ENCODE data around the gene NOL8.

Gene NOL8

GRCh38 chr9:92312887-92313623, 12.1 kb downstream of the NOL8 start:
- no peak for DNase-seq (ENCODE audit: low read depth in 2 of 2)

GRCh38 chr9:92310562-92310961, 14.6 kb downstream of the NOL8 start:
- no peak for DNase-seq (ENCODE audit: low read depth in 2 of 2)

DNA sequence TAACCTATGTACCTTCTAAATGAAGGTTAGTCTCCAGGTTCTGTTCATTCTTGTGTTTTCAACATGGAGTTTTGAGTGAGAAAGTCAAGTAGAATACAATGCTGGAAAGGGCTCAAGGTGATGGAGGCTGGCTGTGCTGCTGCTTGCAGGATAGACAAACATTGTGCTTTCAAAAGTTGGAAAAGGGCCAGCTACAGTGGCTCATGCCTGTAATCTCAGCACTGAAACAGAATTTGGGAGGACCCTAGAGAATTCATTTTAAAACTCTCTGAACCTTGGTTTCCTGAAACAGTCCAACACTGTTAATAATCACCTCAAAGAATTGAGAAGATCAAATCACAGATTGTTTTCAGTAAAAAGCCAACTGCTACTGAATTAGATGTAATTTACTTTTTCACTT, 16.3 kb downstream of the NOL8 start:
- no peak for DNase-seq (ENCODE audit: low read depth in 2 of 2)

GRCh38 chr9:92300936-92301335, 24.2 kb downstream of the NOL8 start:
- DNase-seq (ENCODE audit: low read depth in 2 of 2), result no peak

GRCh38 chr9:92299116-92299515, 26.0 kb downstream of the NOL8 start:
- DNase-seq (ENCODE audit: low read depth in 2 of 2), result no peak

DNA sequence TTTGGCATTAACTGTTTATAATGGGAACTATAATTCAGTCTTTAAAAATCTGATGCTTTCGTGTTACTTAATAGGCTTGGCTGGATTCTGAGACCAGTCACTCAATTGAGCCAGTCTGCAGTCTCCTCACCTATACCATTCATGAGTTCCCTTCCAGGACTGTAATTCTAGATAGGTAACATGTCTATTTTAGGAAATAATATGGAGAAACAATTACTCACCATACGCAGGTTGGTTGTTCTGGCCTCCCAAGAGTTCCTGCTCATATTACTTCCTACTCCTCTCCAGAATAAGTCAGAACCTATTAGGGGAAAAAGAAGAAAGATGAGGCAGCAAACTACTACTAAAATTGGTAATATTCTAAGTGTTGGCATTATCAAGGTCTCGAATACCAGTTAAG, 27.1 kb downstream of the NOL8 start:
- DNase-seq (ENCODE audit: low read depth in 2 of 2), result no peak

DNA sequence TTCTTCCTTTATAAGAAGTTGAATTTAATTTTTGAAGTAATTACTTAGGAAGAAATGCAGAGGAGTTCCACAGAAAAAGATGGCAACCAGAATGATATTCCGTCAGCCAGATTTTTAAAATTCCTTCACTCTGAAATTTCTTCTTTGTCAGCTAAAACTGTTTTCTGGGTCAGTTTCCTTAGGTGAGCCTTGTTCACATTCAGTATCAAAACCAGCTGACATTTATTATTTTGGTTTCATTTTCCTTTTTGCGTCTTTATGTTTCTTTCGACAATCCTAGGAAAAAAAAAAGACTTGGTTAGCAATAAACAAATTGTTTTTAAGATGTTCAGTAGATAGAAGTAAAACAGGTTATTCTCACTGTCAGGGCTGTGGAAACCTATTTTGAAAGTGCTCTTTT, 27.5 kb downstream of the NOL8 start:
- DNase-seq (ENCODE audit: low read depth in 2 of 2), result no peak

- DNase-seq (ENCODE audit: low read depth in 2 of 2), result no peak
Observed at GRCh38 chr9:92295827-92296258, 29.3 kb downstream of the NOL8 start.

DNA sequence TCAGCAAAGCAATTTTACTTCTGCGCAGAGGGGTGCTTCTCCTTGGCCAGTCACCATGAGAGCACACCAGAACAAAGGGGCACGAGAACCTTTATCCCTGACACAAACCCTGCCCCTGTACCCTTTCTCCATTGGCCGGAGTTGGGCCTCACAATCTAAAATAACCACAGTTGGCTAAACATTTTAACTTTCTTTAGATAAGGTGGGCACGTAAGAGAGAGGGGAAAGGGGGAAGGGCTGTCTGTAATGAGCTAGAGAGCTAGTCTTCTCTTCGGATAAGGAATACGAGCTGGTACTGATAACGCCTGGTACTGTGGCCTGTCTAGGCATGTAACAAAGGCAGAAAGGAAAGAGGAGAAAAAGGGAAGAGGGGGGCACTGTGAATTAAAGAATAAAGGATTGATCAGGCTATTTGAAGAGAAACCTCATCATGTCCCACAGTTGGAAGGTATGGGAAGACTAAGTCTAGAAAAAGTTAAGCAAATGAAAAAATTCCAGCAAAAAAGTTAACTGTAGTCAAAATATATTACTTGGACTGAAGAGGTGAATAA, 29.8 kb downstream of the NOL8 start:
- no peak for DNase-seq (ENCODE audit: low read depth in 2 of 2)

GRCh38 chr9:92294297-92294676, 30.9 kb downstream of the NOL8 start:
- peak in 1 of 2 donors; percentile 0 for DNase-seq (ENCODE audit: low read depth in 2 of 2)

DNA sequence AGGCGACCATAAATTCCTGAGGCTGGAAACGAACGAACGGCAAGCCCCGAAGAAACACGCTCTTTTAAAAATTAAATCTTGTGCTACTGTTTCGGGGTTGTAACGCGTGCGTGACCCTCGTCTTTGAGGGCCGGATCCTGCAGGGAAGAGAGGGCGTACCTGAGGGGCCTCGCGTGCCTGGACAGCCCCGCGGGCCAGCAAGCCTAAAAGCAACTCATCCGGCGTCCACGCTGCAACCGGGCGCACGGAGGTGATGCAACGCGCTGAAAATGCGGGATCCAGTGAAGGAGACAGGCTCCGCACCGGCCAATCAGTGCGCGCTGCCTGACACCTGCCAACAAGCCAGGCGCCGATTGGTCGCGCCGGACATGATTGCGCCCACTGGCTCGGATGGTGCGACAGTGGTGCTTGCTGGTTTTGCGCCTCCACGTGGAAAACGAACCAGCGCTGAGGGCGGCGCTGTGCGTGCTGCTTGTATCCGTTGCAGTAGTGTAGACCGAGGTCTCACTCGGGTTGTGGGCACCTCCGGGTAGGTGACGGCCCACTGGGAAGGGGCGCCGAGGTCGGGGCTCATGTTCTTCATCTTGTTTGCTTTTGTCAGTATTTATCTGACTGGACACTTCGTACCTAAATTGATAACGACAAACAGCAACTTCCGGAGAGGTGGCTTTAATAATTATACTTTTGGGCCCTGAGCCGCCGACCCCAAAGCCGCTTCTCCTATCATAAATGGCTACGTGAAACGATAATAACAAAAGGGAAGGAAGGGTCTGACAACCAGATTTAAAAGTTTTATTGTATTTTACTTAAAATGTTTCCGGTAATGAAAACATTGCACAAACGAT, 31.5 kb downstream of the NOL8 start, which contains the start of gene IARS1:
Gene IARS1, minus strand, starts transcription at position 246 of the 845 bp plus-strand sequence. CDS start 4,278 bp downstream, outside the sequence.
- DNase-seq (ENCODE audit: low read depth in 2 of 2), result peak; percentile 99 to 100

- no peak for DNase-seq (ENCODE audit: low read depth in 2 of 2)
Observed at GRCh38 chr9:92293075-92293354, 32.1 kb downstream of the NOL8 start.

DNA sequence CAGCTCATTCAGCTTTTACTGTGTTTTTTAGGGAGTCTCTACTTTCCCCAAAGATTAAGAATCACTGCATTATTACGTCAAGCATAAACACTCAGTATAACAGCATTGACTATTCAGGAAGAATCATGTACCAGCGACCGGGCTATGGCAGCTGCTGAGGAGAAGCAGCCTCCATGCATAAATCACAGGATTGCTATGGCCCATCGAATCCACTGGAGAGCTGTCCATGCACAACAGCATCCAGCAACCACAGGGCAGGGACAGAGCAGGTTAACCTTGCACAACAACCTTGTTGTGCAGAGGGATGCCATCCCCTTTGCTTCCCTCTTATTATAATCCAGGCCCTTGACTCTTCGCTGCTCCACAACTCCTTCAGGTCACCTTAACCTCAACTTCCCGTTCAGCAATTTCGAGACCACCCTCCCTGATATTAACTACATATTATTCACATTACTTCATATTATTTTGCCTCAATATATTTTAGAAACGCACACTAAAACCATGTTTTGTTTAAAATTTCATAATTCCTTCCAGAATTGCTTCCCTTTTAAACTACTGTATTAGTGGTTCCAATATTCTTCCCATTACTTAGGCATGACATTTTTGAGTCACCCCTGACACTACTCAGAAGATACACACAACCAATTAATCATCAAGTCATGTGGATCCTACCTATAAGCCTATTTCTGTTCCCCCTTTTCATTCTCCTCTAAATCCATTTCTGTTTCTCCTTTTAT, 32.6 kb downstream of the NOL8 start:
- no peak for DNase-seq (ENCODE audit: low read depth in 2 of 2)

DNA sequence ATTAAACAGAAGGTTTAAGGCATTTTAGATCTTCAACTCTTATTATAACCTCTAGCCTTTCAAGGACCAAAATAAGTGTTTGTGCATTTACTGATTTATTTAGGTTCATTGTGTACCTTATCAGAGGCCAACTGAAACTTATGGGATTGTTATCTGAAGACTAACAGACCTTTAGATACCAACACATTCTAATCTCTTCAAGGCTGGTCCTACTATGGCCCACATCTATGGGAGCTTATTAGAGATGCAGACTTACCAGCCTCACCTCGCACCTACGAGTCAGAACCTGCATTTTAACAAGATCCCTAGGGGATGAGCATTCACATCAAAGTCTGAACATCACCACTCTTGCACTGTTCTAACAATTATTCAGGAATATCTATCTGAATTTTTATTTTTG, 33.6 kb downstream of the NOL8 start:
- no peak for DNase-seq (ENCODE audit: low read depth in 2 of 2)

GRCh38 chr9:92290785-92291429, 34.2 kb downstream of the NOL8 start:
- DNase-seq (ENCODE audit: low read depth in 2 of 2), result no peak

DNA sequence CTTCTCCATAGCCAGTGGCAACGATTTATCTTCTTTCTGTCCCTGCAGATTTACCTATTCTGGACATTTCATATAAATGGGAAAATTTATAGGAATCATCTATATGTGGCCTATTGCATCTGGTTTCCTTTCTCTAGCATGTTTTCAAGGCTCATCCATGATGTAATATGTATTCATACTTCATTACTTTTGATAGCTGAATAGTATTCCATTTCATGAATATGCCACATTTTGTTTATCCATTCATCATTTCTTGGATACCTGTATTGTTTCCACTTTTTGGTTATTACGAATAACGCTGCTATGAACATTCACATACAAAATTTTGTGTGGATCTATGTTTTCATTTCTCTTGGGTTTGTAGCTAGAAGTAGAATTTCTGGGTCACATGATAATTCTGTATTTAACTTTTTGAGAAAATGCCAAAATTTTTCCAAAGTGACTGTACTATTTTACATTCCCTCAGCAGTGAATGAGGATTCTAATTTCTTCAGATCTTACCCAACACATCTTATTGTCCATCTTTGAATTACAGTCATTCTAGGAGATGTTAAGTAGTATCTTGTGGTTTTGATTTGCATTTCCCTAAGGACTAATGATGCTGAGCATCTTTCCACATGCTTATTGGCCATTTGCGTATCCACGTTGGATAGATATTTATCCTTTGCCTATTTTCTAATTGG, 35.3 kb downstream of the NOL8 start:
- DNase-seq (ENCODE audit: low read depth in 2 of 2), result no peak

GRCh38 chr9:92279302-92279701, 45.8 kb downstream of the NOL8 start:
- no peak for DNase-seq (ENCODE audit: low read depth in 2 of 2)

- no peak for DNase-seq (ENCODE audit: low read depth in 2 of 2)
Observed at GRCh38 chr9:92278110-92278509, 47.0 kb downstream of the NOL8 start.

DNA sequence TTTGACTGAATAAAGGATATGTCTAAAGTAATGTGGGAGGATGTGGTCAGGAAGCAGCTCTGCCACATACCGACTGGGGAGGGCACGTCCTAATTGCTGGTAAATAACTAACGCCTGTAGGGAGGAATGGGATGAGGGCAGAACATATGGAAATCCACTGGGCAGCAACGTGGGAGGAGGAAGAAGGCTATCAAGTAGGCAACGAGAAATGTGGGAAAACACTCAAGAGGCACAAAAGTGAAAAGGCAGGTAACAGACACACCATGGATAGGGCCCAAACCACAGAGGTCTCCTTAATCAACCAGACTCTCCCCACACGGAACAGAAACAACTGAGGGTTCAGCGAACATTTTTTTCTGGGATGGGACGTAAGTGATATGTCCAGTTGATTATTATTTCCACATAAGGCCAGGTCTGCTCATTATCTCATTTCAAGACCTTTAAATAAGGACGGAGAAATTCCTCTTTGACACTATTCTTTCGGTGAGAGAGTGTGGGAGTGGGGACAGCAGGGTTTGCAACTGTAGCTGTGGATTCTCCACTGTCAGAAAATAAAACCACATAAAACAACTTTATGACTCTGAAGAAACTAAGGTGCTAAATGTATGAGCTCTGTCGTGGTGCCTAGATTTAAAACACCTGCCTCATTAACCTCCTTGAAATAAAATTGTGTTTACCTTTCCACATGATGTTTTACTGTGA, 48.7 kb downstream of the NOL8 start:
- DNase-seq (ENCODE audit: low read depth in 2 of 2), result no peak

DNA sequence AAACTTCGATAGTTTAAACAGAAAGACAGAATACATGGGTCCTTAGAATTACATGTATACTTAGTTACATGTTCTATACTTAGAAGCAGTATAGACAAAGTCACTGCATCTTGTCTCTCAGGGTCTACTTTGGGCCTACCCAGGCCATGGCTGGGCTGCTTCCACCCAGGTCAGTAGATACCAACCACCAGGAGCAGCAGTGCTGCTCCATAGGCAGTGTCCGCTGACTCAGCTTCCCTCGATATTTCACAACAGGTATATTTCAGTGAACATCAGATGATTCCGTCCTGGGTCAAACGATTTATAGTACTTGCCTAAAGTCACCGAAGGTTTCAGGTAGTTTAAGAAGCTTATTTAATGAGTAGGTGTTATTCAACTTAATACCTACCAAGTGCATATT, 49.6 kb downstream of the NOL8 start:
- no peak for DNase-seq (ENCODE audit: low read depth in 2 of 2)

DNA sequence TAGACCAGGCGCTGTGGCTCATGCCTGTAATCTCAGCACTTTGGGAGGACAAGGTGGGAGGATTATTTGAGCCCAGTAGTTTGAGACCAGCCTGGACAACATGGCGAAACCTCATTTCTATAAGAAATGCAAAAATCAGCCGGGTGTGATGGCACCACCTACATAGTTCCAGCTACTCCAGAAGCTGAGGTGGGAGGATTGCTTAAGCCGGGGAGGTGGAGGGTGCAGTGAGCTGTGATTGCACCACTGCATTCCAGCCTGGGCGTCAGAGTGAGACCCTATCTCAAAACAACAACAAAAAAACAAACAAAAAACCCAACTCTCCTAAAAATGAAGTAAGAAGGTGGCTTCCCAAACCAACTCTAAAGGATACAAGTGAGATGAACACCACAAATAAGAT, 54.6 kb downstream of the NOL8 start:
- DNase-seq (ENCODE audit: low read depth in 2 of 2), result no peak
